GM23338 (cell line): ENCODE data around the gene DNAJB8. TPM values are rescaled to one million over a fixed set of nuclear protein-coding genes. Genes with fewer than 3 reads are reported as not detected.

ENCODE experiments used
- ATAC-seq: fragments of 200-7000 bp; cut with Tn5 transposase; 3 replicates; pipeline ENCODE4 v1.9.1; 2020
- DNase-seq: peaks from one replicate; pipeline ENCODE4 v3.0.0-alpha.2; 2015; ENCODE audit warnings: low spot score
- H2AFZ ChIP-seq: fragments of 200-600 bp; sonication (generic); 2 replicates; pipeline ENCODE4 v1.8.0; 2016; ENCODE audit warnings: antibody characterized with exemption, mild to moderate bottlenecking, moderate library complexity
- H3F3A ChIP-seq: fragments of 200-600 bp; sonication (generic); replicated peaks from 2 replicates; pipeline ENCODE4 v1.8.0; 2017; ENCODE audit warnings: antibody characterized with exemption, mixed run types, low read depth
- H3K27ac ChIP-seq: fragments of 200-600 bp; sonication (generic); 2 replicates; pipeline ENCODE4 v1.6.1; 2016; ENCODE audit warnings: low read depth
- H3K27me3 ChIP-seq: fragments of 200-600 bp; sonication (generic); 2 replicates; pipeline ENCODE4 v1.8.0; 2016; ENCODE audit warnings: mild to moderate bottlenecking, mixed run types, moderate library complexity; ENCODE audit not compliant: insufficient read depth
- H3K36me3 ChIP-seq: fragments of 200-600 bp; sonication (generic); 2 replicates; pipeline ENCODE4 v1.8.0; 2016; ENCODE audit warnings: mild to moderate bottlenecking; ENCODE audit not compliant: insufficient read depth
- H3K4me1 ChIP-seq: fragments of 200-600 bp; sonication (generic); 2 replicates; pipeline ENCODE4 v1.8.0; 2016; ENCODE audit warnings: mild to moderate bottlenecking, moderate library complexity; ENCODE audit not compliant: insufficient read depth
- H3K4me2 ChIP-seq: fragments of 200-600 bp; sonication (generic); 2 replicates; pipeline ENCODE4 v1.7.1; 2017; ENCODE audit warnings: mixed run types
- H3K4me3 ChIP-seq: fragments of 200-600 bp; sonication (generic); 2 replicates; pipeline ENCODE4 v1.6.1; 2016; ENCODE audit warnings: mixed run types
- H3K79me2 ChIP-seq: fragments of 200-600 bp; sonication (generic); replicated peaks from 2 replicates; pipeline ENCODE4 v1.8.0; 2017; ENCODE audit warnings: mild to moderate bottlenecking; ENCODE audit not compliant: insufficient read depth
- H3K9me2 ChIP-seq: fragments of 200-600 bp; sonication (generic); 2 replicates; pipeline ENCODE4 v1.8.0; 2017; ENCODE audit not compliant: insufficient read depth
- H4K20me1 ChIP-seq: fragments of 200-600 bp; sonication (generic); replicated peaks from 2 replicates; pipeline ENCODE4 v1.8.0; 2017; ENCODE audit warnings: mild to moderate bottlenecking; ENCODE audit not compliant: insufficient read depth
- H3K27ac Mint-ChIP-seq: 2 replicates; pipeline ENCODE4 v1.8.0; 2020; ENCODE audit warnings: inconsistent platforms, mild to moderate bottlenecking, moderate library complexity, mixed read lengths
- H3K27me3 Mint-ChIP-seq: 3 replicates; pipeline ENCODE4 v1.8.0; 2022; ENCODE audit warnings: low read depth, mild to moderate bottlenecking, moderate library complexity, mixed read lengths, inconsistent platforms; ENCODE audit not compliant: insufficient read depth, poor library complexity
- H3K36me3 Mint-ChIP-seq: 3 replicates; pipeline ENCODE4 v1.8.0; 2021; ENCODE audit warnings: low read depth, mild to moderate bottlenecking, inconsistent platforms, moderate library complexity, mixed read lengths
- H3K4me1 Mint-ChIP-seq: 3 replicates; pipeline ENCODE4 v1.8.0; 2020; ENCODE audit warnings: mild to moderate bottlenecking, inconsistent platforms, mixed read lengths
- H3K4me3 Mint-ChIP-seq: 3 replicates; pipeline ENCODE4 v1.8.0; 2021; ENCODE audit warnings: moderate library complexity, mild to moderate bottlenecking, inconsistent platforms, mixed read lengths
- H3K9me3 Mint-ChIP-seq: 3 replicates; pipeline ENCODE4 v1.8.0; 2020; ENCODE audit warnings: moderate library complexity, mild to moderate bottlenecking, inconsistent platforms, mixed read lengths
- EZH2phosphoT487 ChIP-seq: fragments of 200-600 bp; sonication (generic); IDR thresholded peaks from one replicate; pipeline ENCODE4 v1.8.1; 2018; ENCODE audit warnings: antibody characterized with exemption; ENCODE audit not compliant: unreplicated experiment
- NANOG ChIP-seq: IDR thresholded peaks from 2 replicates; pipeline ENCODE4 v1.6.1; 2016; ENCODE audit warnings: antibody characterized with exemption, borderline replicate concordance
- STAT1 ChIP-seq: IDR thresholded peaks from one replicate; pipeline ENCODE4 v1.6.1; 2016; ENCODE audit warnings: antibody characterized with exemption; ENCODE audit not compliant: unreplicated experiment
- ZNF114 ChIP-seq: fragments of 250-450 bp; sonication (Bioruptor Pico); IDR thresholded peaks from 2 replicates; pipeline ENCODE4 v1.5.0; 2020; ENCODE audit warnings: mild to moderate bottlenecking, moderate library complexity
- polyA plus RNA-seq: library from polyadenylated mRNA; unstranded; fragments of >200 nt; fragmentation: Nextera tagmentation; extraction: Ambion mirVana; gene quantifications from 2 replicates; pipeline ENCODE4 v1.2.1, GENCODE V29; 2016
- total RNA-seq: library from RNA; depleted of rRNA; stranded (reverse); fragments of >200 nt; shearing (Covaris generic); gene quantifications from 2 replicates; pipeline ENCODE4 v1.2.3, GENCODE V29; 2014
- TF ChIP-seq, protein P1 (sequence below): IDR thresholded peaks from one replicate; pipeline ENCODE4 v1.6.1; 2018; ENCODE audit warnings: antibody characterized with exemption; ENCODE audit not compliant: unreplicated experiment
- TF ChIP-seq, protein P2 (sequence below): IDR thresholded peaks from 2 replicates; pipeline ENCODE4 v1.6.1; 2016; ENCODE audit warnings: antibody characterized with exemption
- TF ChIP-seq, protein P3 (sequence below): fragments of 250-450 bp; sonication (Bioruptor Pico); IDR thresholded peaks from 2 replicates; pipeline ENCODE4 v1.5.0; 2020; ENCODE audit warnings: mild to moderate bottlenecking, moderate library complexity

DNAJB8 gene
- total and polyA plus RNA-seq, 2 experiments from 2014 or later: not detected

DNA sequence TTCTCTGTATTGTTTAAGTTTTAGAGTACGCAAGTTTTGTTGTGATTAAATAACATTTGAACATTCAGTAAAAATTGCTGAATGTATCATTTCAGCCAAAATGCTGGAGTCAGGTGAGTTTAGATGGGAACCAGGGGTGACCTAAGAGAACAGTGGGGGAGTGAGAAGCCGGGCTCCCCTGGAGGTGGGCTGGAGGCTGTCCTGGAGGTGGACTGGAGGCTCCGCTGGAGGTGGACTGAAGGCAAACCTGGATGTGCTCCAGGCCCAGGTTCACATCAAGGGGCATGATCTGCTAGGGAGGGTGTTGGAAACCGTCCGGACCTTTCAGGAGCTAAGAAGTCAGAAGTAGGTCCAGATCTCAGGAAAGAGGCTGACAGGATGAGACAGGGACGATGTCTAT lies 23.7 kb downstream of the DNAJB8 start:
- no peaks in the 10 kb centered on the region for H3K4me1 ChIP-seq
- Mint-ChIP-seq H3K36me3 (no peaks in the 10 kb centered on the region), H3K9me3 (peaks cover 4% of the 10 kb centered on the region), H3K27me3 (peaks cover 22% of the 10 kb centered on the region), H3K4me1 (peaks cover 7% of the 10 kb centered on the region), H3K27ac (no peak overlapping the region), H3K4me3 (no peak overlapping the region)
- no peak for DNase-seq
- no peaks in the 10 kb centered on the region for H4K20me1 ChIP-seq
- H3K4me2 ChIP-seq: no peak overlapping the region
- H3F3A ChIP-seq: no peaks in the 10 kb centered on the region
- H3K36me3 ChIP-seq: no peaks in the 10 kb centered on the region
- H3K27ac ChIP-seq: no peak overlapping the region
- no peak for ATAC-seq
- H3K9me2 ChIP-seq: 0 out of 2 replicates have a peak, but pooled peaks cover 5% of the 10 kb centered on the region
- H3K79me2 ChIP-seq: no peaks in the 10 kb centered on the region
- no peak overlapping the region for H3K4me3 ChIP-seq
- no peak overlapping the region for H2AFZ ChIP-seq
- no peaks in the 10 kb centered on the region for H3K27me3 ChIP-seq
- no peak for TF ChIP-seq STAT1
- TF ChIP-seq, protein P1, sequence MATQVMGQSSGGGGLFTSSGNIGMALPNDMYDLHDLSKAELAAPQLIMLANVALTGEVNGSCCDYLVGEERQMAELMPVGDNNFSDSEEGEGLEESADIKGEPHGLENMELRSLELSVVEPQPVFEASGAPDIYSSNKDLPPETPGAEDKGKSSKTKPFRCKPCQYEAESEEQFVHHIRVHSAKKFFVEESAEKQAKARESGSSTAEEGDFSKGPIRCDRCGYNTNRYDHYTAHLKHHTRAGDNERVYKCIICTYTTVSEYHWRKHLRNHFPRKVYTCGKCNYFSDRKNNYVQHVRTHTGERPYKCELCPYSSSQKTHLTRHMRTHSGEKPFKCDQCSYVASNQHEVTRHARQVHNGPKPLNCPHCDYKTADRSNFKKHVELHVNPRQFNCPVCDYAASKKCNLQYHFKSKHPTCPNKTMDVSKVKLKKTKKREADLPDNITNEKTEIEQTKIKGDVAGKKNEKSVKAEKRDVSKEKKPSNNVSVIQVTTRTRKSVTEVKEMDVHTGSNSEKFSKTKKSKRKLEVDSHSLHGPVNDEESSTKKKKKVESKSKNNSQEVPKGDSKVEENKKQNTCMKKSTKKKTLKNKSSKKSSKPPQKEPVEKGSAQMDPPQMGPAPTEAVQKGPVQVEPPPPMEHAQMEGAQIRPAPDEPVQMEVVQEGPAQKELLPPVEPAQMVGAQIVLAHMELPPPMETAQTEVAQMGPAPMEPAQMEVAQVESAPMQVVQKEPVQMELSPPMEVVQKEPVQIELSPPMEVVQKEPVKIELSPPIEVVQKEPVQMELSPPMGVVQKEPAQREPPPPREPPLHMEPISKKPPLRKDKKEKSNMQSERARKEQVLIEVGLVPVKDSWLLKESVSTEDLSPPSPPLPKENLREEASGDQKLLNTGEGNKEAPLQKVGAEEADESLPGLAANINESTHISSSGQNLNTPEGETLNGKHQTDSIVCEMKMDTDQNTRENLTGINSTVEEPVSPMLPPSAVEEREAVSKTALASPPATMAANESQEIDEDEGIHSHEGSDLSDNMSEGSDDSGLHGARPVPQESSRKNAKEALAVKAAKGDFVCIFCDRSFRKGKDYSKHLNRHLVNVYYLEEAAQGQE: no peak
- no peak for TF ChIP-seq EZH2phosphoT487
- no peak for TF ChIP-seq ZNF114 (CRISPR knock-in tag)
- TF ChIP-seq, protein P2, sequence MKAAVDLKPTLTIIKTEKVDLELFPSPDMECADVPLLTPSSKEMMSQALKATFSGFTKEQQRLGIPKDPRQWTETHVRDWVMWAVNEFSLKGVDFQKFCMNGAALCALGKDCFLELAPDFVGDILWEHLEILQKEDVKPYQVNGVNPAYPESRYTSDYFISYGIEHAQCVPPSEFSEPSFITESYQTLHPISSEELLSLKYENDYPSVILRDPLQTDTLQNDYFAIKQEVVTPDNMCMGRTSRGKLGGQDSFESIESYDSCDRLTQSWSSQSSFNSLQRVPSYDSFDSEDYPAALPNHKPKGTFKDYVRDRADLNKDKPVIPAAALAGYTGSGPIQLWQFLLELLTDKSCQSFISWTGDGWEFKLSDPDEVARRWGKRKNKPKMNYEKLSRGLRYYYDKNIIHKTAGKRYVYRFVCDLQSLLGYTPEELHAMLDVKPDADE: no peak
- no peak for TF ChIP-seq NANOG
- TF ChIP-seq, protein P3, sequence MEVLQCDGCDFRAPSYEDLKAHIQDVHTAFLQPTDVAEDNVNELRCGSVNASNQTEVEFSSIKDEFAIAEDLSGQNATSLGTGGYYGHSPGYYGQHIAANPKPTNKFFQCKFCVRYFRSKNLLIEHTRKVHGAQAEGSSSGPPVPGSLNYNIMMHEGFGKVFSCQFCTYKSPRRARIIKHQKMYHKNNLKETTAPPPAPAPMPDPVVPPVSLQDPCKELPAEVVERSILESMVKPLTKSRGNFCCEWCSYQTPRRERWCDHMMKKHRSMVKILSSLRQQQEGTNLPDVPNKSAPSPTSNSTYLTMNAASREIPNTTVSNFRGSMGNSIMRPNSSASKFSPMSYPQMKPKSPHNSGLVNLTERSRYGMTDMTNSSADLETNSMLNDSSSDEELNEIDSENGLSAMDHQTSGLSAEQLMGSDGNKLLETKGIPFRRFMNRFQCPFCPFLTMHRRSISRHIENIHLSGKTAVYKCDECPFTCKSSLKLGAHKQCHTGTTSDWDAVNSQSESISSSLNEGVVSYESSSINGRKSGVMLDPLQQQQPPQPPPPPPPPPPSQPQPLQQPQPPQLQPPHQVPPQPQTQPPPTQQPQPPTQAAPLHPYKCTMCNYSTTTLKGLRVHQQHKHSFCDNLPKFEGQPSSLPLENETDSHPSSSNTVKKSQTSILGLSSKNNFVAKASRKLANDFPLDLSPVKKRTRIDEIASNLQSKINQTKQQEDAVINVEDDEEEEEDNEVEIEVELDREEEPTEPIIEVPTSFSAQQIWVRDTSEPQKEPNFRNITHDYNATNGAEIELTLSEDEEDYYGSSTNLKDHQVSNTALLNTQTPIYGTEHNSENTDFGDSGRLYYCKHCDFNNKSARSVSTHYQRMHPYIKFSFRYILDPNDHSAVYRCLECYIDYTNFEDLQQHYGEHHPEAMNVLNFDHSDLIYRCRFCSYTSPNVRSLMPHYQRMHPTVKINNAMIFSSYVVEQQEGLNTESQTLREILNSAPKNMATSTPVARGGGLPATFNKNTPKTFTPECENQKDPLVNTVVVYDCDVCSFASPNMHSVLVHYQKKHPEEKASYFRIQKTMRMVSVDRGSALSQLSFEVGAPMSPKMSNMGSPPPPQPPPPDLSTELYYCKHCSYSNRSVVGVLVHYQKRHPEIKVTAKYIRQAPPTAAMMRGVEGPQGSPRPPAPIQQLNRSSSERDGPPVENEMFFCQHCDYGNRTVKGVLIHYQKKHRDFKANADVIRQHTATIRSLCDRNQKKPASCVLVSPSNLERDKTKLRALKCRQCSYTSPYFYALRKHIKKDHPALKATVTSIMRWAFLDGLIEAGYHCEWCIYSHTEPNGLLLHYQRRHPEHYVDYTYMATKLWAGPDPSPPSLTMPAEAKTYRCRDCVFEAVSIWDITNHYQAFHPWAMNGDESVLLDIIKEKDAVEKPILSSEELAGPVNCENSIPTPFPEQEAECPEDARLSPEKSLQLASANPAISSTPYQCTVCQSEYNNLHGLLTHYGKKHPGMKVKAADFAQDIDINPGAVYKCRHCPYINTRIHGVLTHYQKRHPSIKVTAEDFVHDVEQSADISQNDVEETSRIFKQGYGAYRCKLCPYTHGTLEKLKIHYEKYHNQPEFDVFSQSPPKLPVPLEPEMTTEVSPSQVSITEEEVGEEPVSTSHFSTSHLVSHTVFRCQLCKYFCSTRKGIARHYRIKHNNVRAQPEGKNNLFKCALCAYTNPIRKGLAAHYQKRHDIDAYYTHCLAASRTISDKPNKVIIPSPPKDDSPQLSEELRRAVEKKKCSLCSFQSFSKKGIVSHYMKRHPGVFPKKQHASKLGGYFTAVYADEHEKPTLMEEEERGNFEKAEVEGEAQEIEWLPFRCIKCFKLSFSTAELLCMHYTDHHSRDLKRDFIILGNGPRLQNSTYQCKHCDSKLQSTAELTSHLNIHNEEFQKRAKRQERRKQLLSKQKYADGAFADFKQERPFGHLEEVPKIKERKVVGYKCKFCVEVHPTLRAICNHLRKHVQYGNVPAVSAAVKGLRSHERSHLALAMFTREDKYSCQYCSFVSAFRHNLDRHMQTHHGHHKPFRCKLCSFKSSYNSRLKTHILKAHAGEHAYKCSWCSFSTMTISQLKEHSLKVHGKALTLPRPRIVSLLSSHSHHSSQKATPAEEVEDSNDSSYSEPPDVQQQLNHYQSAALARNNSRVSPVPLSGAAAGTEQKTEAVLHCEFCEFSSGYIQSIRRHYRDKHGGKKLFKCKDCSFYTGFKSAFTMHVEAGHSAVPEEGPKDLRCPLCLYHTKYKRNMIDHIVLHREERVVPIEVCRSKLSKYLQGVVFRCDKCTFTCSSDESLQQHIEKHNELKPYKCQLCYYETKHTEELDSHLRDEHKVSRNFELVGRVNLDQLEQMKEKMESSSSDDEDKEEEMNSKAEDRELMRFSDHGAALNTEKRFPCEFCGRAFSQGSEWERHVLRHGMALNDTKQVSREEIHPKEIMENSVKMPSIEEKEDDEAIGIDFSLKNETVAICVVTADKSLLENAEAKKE (CRISPR knock-in tag): no peak
